Activated CD4-positive, alpha-beta T cell treated with anti-CD3 and anti-CD28 coated beads for 36 hours (primary cell): ENCODE measurements around the gene GTSE1. TPM values are rescaled to one million over a fixed set of nuclear protein-coding genes. Genes with fewer than 3 reads are reported as not detected.
A peak's percentile ranks its signal among the peaks of the same experiment; 100 is the strongest.

Source experiments
- ATAC-seq: fragments of 200-7000 bp; cut with Tn5 transposase; one replicate; pipeline ENCODE4 v1.10.0; 2021; ENCODE audit warnings: mild to moderate bottlenecking, moderate library complexity
- CTCF ChIA-PET: fragments of 350-600 bp; sonication (Branson Sonifier 250); formaldehyde crosslinking; loops from one replicate; lab custom pipeline; 2021; ENCODE audit warnings: antibody characterized with exemption; lab: Charles Lee
- POLR2A ChIA-PET: fragments of 350-600 bp; sonication (Branson Sonifier 250); formaldehyde crosslinking; loops from one replicate; lab custom pipeline; 2021; ENCODE audit warnings: antibody characterized with exemption, inconsistent platforms; lab: Charles Lee
- DNase-seq: peaks from one replicate; pipeline ENCODE4 v3.0.0-alpha.2; 2020
- H3K27ac Mint-ChIP-seq: one replicate; pipeline ENCODE4 v1.8.0; 2021; ENCODE audit warnings: mixed read lengths
- H3K27me3 Mint-ChIP-seq: one replicate; pipeline ENCODE4 v1.8.0; 2021; ENCODE audit warnings: mixed read lengths
- H3K36me3 Mint-ChIP-seq: one replicate; pipeline ENCODE4 v1.8.0; 2021; ENCODE audit warnings: low read depth, mixed read lengths
- H3K4me1 Mint-ChIP-seq: one replicate; pipeline ENCODE4 v1.8.0; 2021; ENCODE audit warnings: mixed read lengths
- H3K4me3 Mint-ChIP-seq: one replicate; pipeline ENCODE4 v1.8.0; 2021; ENCODE audit warnings: mild to moderate bottlenecking, moderate library complexity, mixed read lengths
- H3K9me3 Mint-ChIP-seq: one replicate; pipeline ENCODE4 v1.8.0; 2021; ENCODE audit warnings: low read depth, mixed read lengths
- intact Hi-C, 2 experiments: fragments of 100-400 bp; cut with DNase I in 1 of 2; cut with micrococcal nuclease in 1 of 2; formaldehyde crosslinking; loops; one replicate each; pipeline versions ENCODE4 v1.14.2 to v1.15.1; 2022 to 2024; cut with DNase I, micrococcal nuclease
- total RNA-seq, 2 experiments: library from RNA; stranded (reverse); gene quantifications; one replicate each; pipeline ENCODE4 v1.2.3, GENCODE V29; 2021

GTSE1 gene
- total RNA-seq, 2 experiments from 2014 or later = 39.9 to 42.4 TPM

- POLR2A ChIA-PET = no interaction called here
- intact Hi-C loops = no loop called here
- no peak overlapping the region for H3K4me3 Mint-ChIP-seq
- H3K27ac Mint-ChIP-seq = no peak overlapping the region
- H3K36me3 Mint-ChIP-seq = peaks cover 47% of the 10 kb centered on the region
- H3K4me1 Mint-ChIP-seq = no peaks in the 10 kb centered on the region
- DNase-seq (no peak), ATAC-seq (no peak)
- no peaks in the 10 kb centered on the region for H3K9me3 Mint-ChIP-seq
- CTCF ChIA-PET = interaction anchor here (0.6 kb wide), 1 partner anchor 147 kb away, joined by 3 read pairs; no protein-coding TSS in a partner anchor
- H3K27me3 Mint-ChIP-seq = no peaks in the 10 kb centered on the region
Measured at GRCh38 chr22:46354176-46354992, 57.7 kb downstream of the GTSE1 start.

DNA sequence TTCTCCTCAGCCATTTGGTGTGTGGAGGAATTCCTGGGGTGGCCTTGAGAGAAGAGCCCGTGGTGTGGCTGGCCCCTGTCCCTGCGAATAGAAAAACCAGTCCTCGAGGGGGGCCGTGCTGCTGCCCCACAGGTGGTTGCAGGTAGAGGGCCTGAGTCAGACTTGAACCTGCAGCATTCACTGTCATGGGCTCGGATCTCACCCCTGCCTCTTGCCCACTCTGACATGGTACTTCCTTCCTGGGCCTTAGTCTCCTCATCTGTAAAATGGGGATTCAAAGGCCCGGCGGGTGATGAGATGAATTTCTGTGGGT, 58.3 kb downstream of the GTSE1 start:
- Mint-ChIP-seq H3K9me3 (no peaks in the 10 kb centered on the region), H3K4me1 (no peaks in the 10 kb centered on the region), H3K36me3 (peaks cover 46% of the 10 kb centered on the region), H3K27ac (no peak overlapping the region), H3K27me3 (no peaks in the 10 kb centered on the region), H3K4me3 (no peak overlapping the region)
- ATAC-seq = no peak
- CTCF ChIA-PET = interaction anchor here (1.6 kb wide), 1 partner anchor 187 kb away, joined by 4 read pairs; no protein-coding TSS in a partner anchor
- POLR2A ChIA-PET = no interaction called here
- DNase-seq = no peak
- intact Hi-C loops = loop anchor here in 1 of 2 experiments (1.0 kb wide), 1 partner anchor 187 kb away; no protein-coding TSS in a partner anchor

DNA sequence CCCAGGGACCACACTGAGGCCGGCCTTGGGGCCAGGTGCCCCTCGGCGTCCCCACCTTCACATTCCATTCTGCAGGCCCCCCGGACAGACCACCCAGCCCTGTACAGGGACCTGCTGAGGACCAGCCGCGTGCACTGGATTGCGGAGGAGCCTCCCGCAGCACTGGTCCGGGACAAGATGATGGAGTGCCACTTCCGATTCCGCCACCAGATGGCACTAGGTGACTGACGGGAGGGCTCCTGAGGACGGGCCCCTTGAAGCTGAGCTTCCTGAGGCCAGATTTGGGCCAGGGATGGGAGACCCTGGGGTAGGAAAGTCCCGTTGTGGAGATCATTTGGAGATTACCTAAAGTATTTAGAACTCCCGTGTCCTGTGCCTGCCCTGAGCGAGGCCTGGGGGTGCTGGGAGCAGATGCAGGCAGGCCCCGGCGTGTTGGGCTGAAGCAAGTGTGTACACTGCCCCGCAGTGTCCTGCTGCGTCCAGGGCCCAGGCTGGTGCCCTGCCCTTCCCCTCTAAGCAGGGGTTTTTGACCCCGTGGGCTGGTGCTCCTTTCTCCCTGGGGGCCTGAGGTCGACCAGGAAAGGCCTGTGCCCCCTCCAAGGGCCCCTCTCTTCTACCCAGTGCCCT, 58.8 kb downstream of the GTSE1 start:
- H3K27me3 Mint-ChIP-seq = no peaks in the 10 kb centered on the region
- DNase-seq = peak; percentile 79
- H3K4me3 Mint-ChIP-seq = no peak overlapping the region
- ATAC-seq = peak; percentile 59
- peaks cover 46% of the 10 kb centered on the region for H3K36me3 Mint-ChIP-seq
- no peak overlapping the region for H3K27ac Mint-ChIP-seq
- intact Hi-C loops = loop anchor here in 1 of 2 experiments (1.0 kb wide), 1 partner anchor 187 kb away; no protein-coding TSS in a partner anchor
- H3K4me1 Mint-ChIP-seq = no peaks in the 10 kb centered on the region
- CTCF ChIA-PET = interaction anchor here (0.5 to 1.6 kb wide), 2 partner anchors 48 to 186 kb away, joined by 4 to 5 read pairs; no protein-coding TSS in a partner anchor
- POLR2A ChIA-PET = no interaction called here
- no peaks in the 10 kb centered on the region for H3K9me3 Mint-ChIP-seq

DNA sequence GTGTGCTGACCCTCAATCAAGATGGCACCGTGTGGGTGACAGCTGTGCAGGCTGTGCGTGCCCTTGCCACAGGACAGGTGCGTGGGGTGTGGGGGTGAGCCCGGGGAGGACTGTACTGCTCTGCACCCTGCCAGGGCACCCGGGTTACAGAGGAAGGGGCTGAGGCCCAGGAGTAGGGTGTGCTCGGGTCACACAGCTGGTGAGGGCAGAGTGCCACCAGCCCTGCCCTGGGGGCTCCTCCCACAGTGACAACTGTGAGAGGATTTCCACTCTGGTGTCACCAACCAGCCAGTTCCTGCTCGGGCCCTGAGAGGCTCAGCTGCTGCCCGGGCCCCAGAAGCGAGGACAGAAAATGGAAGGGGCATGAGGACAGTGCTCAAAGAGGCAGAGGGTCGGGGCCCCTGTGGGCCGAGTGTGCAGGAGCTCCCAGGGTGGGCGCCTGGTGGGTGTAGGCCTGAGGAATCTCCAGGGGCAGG, 59.4 kb downstream of the GTSE1 start:
- no peaks in the 10 kb centered on the region for H3K9me3 Mint-ChIP-seq
- DNase-seq = no peak
- POLR2A ChIA-PET = no interaction called here
- ATAC-seq = no peak
- no peak overlapping the region for H3K4me3 Mint-ChIP-seq
- no peak overlapping the region for H3K27ac Mint-ChIP-seq
- H3K27me3 Mint-ChIP-seq = no peaks in the 10 kb centered on the region
- CTCF ChIA-PET = interaction anchor here (0.5 to 1.6 kb wide), 3 partner anchors 37 to 186 kb away, joined by 3 to 5 read pairs (median 4); no protein-coding TSS in a partner anchor
- H3K4me1 Mint-ChIP-seq = no peaks in the 10 kb centered on the region
- peaks cover 42% of the 10 kb centered on the region for H3K36me3 Mint-ChIP-seq
- intact Hi-C loops = loop anchor here in 1 of 2 experiments (1.0 kb wide), 1 partner anchor 186 kb away; no protein-coding TSS in a partner anchor

GRCh38 chr22:46356496-46357480, 60.1 kb downstream of the GTSE1 start:
- Mint-ChIP-seq H3K9me3 (no peaks in the 10 kb centered on the region), H3K36me3 (peaks cover 37% of the 10 kb centered on the region), H3K27me3 (no peaks in the 10 kb centered on the region), H3K27ac (no peak overlapping the region), H3K4me1 (no peaks in the 10 kb centered on the region), H3K4me3 (no peak overlapping the region)
- intact Hi-C loops = no loop called here
- no peak for DNase-seq
- POLR2A ChIA-PET = no interaction called here
- CTCF ChIA-PET = interaction anchor here (0.8 to 1.6 kb wide), 3 partner anchors 11 to 185 kb away, joined by 3 to 5 read pairs (median 4); no protein-coding TSS in a partner anchor
- ATAC-seq = no peak

DNA sequence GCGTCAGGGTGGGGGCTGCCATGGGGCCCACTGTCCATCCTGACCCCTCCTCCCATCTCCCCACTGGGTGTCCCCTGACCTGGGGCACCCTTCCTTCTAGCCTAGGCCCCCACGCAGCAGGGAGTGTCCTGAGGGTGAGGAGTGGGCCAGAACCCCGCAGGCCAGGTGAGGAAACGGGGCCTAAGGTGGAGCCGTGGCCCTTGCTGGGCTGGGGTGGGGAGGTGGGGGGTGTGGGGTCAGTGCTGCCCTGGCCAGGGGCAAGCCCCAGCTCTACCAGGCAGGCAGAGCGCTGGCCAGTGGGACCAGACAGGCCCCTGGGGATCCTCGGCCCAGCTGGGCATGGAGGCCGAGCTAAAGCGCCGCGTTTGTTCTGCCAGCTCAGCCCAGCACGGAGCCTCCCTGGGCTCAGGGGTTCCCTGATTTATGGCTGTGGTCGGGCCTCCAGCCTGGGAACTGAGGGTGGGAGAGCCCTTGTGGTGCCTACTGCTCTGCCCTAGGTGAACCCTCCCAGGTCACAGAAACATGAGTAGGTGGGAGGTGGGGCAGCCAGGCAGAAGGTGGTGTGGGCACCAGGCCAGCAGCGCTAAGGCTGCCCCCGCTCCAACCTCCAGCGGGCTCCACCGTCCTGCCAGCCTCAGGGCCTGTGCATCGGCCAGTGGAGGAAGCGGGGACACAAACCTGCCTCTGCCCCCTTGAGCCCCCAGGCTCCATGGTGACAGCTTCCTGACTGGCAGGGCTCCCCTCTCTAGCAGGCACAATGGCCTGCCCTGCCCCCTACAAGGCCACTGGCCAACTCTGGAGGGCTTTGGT, 61.2 kb downstream of the GTSE1 start:
- H3K36me3 Mint-ChIP-seq = peaks cover 34% of the 10 kb centered on the region
- no peaks in the 10 kb centered on the region for H3K27me3 Mint-ChIP-seq
- no peak for ATAC-seq
- no peak for DNase-seq
- intact Hi-C loops = no loop called here
- ChIA-PET CTCF (interaction anchor here (0.6 to 1.3 kb wide), 2 partner anchors 9 to 70 kb away, joined by 3 to 5 read pairs; no protein-coding TSS in a partner anchor), POLR2A (no interaction called here)
- no peak overlapping the region for H3K27ac Mint-ChIP-seq
- no peaks in the 10 kb centered on the region for H3K9me3 Mint-ChIP-seq
- no peak overlapping the region for H3K4me3 Mint-ChIP-seq
- no peaks in the 10 kb centered on the region for H3K4me1 Mint-ChIP-seq

DNA sequence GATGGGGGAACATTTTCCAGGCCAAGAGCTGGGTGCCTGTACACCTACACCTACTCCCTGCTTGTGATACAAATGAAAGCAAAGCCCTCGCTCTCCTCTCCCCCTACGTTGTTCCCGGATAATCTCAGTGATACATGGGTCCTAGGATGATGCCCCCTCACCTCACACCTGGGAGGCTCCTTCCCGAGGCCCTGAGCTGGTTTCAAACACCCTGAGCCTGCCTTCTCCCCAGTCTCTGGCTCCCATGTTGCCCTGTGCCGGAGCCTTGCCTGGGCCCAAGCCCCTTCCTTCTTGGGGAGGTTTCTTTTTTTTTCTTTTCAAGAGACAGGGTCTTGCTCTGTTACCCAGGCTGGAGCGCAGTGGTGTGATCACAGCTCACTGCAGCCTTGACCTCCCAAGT, 62.1 kb downstream of the GTSE1 start:
- no peak for DNase-seq
- H3K9me3 Mint-ChIP-seq = no peaks in the 10 kb centered on the region
- intact Hi-C loops = no loop called here
- no peaks in the 10 kb centered on the region for H3K4me1 Mint-ChIP-seq
- no peak overlapping the region for H3K4me3 Mint-ChIP-seq
- POLR2A ChIA-PET = no interaction called here
- H3K36me3 Mint-ChIP-seq = peaks cover 31% of the 10 kb centered on the region
- ATAC-seq = no peak
- no peaks in the 10 kb centered on the region for H3K27me3 Mint-ChIP-seq
- CTCF ChIA-PET = interaction anchor here (0.8 kb wide), 1 partner anchor 9 kb away, joined by 9 read pairs; no protein-coding TSS in a partner anchor
- H3K27ac Mint-ChIP-seq = no peak overlapping the region

GRCh38 chr22:46359362-46359761, 62.7 kb downstream of the GTSE1 start:
- Mint-ChIP-seq H3K27ac (no peak overlapping the region), H3K4me3 (no peak overlapping the region), H3K4me1 (no peaks in the 10 kb centered on the region), H3K9me3 (no peaks in the 10 kb centered on the region), H3K36me3 (peaks cover 28% of the 10 kb centered on the region), H3K27me3 (no peaks in the 10 kb centered on the region)
- ChIA-PET POLR2A (no interaction called here), CTCF (interaction anchor here (0.8 kb wide), 1 partner anchor 8 kb away, joined by 9 read pairs; no protein-coding TSS in a partner anchor)
- ATAC-seq (no peak), DNase-seq (no peak)
- intact Hi-C loops = no loop called here

GRCh38 chr22:46360097-46360496, 63.4 kb downstream of the GTSE1 start:
- Mint-ChIP-seq H3K36me3 (peaks cover 28% of the 10 kb centered on the region), H3K4me1 (no peaks in the 10 kb centered on the region), H3K27ac (no peak overlapping the region), H3K4me3 (no peak overlapping the region), H3K27me3 (no peaks in the 10 kb centered on the region), H3K9me3 (no peaks in the 10 kb centered on the region)
- no peak for DNase-seq
- CTCF ChIA-PET = no interaction called here
- no peak for ATAC-seq
- POLR2A ChIA-PET = no interaction called here
- intact Hi-C loops = no loop called here

- DNase-seq = no peak
- Mint-ChIP-seq H3K9me3 (no peaks in the 10 kb centered on the region), H3K27ac (no peak overlapping the region), H3K36me3 (peaks cover 21% of the 10 kb centered on the region), H3K27me3 (no peaks in the 10 kb centered on the region), H3K4me1 (no peaks in the 10 kb centered on the region), H3K4me3 (no peak overlapping the region)
- ChIA-PET CTCF (no interaction called here), POLR2A (no interaction called here)
- ATAC-seq = no peak
- intact Hi-C loops = no loop called here
Measured at GRCh38 chr22:46360891-46361290, 64.2 kb downstream of the GTSE1 start.
